ENCODE results near the gene AOC1.

AOC1 gene

GRCh38 chr7:150858236-150859197 lies 6.2 kb downstream of the AOC1 start:
- no peak for DNase-seq

DNA sequence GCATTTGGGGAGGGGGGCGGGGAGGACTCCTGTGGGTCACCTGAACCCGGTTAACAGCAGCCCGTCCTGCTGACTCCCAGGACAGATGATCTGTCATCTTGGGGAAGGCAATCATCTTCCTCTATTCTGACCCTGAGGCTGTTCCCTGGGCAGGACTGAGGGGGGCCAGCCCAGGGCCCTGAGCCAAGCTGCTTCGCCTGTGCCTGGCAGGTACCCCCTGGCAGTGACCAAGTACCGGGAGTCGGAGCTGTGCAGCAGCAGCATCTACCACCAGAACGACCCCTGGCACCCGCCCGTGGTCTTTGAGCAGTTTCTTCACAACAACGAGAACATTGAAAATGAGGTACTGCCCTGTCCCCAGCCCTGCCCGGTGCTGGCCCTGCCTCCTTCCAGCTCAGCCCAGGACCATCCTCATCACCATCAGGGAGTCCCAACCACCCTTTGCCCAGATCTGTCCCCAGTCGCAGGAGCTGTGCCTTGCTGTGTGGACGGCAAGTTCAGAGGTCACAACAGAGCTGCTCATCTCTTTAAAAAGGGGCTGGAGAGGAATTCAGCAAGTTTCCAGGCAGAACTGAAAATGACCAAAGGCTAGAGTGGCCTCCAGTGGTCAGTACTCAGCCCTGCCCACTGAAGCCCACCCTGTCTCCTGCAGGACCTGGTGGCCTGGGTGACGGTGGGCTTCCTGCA lies 8.1 kb downstream of the AOC1 start:
- no peak for DNase-seq

DNA sequence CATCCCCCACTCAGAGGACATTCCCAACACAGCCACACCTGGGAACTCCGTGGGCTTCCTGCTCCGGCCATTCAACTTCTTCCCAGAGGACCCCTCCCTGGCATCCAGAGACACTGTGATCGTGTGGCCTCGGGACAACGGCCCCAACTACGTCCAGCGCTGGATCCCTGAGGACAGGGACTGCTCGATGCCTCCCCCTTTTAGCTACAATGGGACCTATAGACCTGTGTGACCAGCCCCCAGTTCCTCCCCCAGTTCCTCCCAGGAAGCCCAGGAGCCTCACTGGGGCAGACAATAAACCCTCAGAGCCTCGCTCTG lies 8.6 kb downstream of the AOC1 start:
- DNase-seq, result no peak

GRCh38 chr7:150862356-150862755 lies 10.0 kb downstream of the AOC1 start:
- DNase-seq, result no peak

DNA sequence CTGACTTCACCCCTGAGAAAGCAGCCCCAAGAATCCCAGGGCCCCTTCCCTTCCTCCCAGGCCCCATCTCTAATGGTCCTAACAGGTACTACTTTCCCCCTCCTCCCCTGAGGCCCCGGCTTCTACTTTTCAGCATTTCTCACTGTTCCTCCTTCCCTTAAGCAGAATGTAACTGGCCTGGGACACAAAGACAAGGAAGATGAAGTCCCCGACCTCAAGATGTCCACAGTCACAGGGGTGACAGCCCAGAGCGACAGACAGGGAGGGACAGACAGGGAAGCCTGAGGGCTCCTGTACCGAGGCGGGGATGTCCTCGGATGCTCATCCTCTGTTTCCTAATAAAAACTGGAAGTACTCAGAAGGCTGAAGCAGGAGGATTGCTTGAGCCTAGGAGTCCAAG lies 11.6 kb downstream of the AOC1 start:
- no peak for DNase-seq

GRCh38 chr7:150866932-150867564 lies 14.7 kb downstream of the AOC1 start:
- no peak for DNase-seq

- no peak for DNase-seq
Observed at GRCh38 chr7:150867605-150868004, 15.3 kb downstream of the AOC1 start.

DNA sequence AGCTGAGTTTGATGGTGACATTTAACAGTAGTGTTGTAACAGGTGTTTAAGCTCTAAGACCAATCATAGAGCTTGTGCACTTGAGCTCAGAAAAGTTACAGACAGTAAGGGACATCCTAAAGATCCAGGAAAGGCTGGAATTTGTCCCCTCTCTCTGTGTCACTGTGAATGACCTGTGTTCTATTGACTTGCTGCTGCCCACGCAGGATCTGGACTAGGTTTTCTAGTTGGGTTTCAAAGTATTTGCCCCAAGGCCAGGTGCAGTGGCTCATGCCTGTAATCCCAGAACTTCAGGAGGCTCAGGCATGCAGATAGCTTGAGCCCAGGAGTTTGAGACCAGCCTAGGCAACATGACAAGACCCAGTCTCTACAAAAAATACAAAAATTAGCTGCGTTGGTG lies 17.1 kb downstream of the AOC1 start:
- no peak for DNase-seq

DNA sequence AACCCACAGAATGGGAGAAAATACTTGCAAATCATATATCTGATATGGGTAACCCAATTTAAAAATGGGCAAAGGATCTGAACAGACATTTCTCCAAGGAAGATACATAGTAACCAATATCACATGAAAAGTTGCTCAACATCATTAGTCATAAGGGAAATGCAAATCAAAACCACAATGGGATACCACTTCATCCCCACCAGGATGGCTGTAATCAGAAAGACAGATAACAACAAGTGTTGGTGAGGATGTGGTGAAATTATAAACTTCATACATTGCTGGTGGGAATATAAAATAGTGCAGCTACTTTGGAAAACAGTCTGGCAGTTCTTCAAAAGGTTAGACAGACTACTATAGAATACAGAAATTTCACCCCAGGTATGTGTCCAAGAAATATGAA lies 19.3 kb downstream of the AOC1 start:
- DNase-seq, result no peak

DNA sequence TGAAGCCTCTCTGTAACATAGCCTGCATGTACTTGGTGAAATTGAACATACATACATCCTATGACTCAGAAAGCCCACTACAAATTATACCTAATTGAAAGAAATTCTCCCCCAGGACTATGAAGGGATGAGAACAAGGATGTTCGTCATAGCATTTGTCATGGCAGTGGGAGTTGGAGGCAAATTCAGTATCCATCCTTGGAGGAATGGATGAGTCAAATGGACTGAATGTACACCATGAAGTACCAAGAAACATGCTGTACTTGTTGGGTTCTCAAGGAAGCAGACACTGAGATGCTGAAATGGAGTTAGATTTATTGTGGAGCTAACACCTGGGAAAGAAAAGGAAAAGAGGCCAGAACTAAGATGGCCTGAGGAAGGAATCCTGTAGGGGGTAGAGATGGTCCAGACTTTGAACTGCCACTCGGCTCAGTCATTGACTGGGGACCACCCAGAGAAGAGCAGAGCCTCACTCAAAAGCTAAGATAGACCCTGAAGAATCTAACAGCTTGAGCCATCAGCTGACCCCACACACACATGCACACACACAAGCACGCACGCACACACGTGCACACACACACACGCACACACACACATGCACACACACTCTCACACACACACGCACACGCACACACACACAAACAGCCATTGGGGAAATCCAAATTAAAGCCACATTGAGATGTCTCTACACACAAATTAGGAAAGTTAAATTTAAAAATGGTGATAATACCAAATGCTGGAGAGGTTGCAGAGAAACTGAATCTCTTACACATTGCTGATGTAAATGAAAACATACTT lies 22.3 kb downstream of the AOC1 start:
- DNase-seq, result no peak

DNA sequence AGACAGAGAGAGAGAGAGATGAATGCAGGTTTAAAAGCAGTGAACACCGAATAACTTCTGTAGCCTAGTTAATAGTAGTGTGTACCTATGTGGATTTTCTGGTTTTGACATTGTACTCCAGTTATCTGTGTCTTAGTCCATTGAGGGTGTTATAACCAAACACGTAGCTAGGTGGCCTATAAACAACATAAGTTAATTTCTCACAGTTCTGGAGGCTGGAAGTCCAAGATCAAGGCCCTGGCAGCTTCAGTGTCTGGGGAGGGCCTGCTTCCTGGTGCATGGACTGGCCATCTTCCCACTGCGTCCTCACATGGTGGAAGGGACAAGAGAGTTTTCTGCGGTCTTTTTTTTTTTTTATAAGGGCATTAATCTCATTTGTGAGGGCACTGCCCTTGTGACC lies 23.5 kb downstream of the AOC1 start:
- no peak for DNase-seq

DNA sequence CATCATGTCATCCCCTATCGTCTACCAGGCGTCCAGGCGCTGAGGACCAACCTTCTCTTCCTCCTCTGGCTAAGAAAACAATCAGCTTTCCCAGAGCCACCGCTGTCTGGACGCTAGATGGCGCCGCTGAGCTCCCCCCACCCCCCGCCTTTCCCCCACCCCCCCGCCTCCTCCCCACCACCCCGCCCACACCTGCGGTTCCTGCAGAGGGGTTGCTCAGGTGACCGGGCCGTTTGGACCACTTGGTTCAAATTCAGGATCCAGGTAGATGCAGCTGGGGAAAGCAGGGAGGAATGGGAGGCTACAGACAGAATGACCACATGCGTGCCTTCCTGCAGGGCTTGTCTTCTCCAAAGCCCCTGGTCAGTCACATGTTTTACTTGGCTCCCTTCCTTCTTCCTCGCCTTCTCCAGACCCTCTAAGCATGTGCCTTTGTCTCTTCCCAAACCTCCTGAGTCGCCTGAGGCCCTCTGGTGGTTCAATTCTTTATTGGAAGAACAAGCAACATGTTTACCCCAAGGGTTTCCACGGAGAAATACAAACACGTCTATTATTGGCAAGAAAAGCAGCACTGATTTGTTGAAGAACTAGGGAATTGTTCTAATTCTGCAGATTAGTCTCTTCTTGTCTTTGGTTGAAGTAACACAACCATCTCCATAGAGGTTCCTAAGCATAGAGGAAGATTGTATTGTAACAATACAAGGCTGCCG lies 24.7 kb downstream of the AOC1 start:
- DNase-seq, result peak; percentile 81 to 83

DNA sequence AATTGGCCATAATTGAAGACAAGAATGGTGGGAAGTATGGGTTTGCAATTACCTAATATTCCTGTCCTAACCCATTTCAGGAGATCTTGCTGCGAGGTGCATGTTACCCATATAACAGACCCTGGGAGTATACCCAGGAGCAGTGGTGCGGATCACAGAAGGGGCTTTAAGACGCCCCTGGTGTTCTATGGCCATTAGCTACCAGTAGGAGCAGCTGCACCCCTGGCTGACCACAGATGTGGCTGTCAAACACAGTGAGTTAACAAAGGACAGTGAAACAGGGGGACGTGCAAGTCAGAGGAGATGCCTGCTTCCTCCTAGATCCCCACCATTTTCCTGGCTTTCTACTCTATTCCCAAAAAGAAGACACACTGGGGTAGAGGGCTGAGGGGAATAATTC lies 25.2 kb downstream of the AOC1 start:
- no peak for DNase-seq

DNA sequence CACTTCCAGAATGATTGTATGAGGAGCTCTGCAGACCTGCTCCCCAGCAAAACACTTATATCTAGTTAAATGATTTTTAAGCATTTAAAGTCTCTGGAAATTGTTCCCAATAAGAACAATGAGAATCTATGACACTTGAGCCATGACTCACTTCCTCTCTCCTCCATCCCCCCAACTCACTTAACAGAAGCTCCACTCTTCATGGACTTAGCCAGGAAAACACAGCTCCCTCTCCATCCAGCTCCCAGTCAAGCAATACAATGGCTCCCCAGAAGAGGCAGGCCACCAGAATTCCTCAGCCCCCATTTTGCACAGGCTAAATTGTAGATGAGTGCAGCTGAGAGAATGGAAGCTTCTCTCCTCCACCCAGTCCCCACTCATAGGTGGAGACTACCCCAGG lies 27.0 kb downstream of the AOC1 start:
- no peak for DNase-seq

DNA sequence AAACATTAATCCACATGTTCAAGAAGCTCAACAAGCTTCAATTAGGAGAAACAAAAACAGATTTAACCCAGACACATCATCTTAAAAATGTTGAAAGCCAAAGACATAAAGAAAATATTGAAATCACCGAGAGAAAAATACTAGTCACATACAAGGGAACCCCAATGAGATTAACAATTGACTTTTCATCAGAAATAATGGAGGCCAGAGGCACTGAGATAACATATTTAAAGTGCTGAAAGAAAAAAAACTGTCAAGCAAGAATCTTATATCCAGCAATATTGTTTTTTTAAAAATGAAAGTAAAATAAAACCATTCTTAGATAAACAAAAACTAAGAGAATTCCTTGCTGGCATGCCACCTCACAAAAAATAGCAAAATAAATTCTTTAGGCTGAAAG lies 28.9 kb downstream of the AOC1 start:
- DNase-seq, result no peak

- no peak for DNase-seq
Observed at GRCh38 chr7:150890853-150891584, 38.7 kb downstream of the AOC1 start.

- DNase-seq, result no peak
Observed at GRCh38 chr7:150891740-150892139, 39.4 kb downstream of the AOC1 start.

DNA sequence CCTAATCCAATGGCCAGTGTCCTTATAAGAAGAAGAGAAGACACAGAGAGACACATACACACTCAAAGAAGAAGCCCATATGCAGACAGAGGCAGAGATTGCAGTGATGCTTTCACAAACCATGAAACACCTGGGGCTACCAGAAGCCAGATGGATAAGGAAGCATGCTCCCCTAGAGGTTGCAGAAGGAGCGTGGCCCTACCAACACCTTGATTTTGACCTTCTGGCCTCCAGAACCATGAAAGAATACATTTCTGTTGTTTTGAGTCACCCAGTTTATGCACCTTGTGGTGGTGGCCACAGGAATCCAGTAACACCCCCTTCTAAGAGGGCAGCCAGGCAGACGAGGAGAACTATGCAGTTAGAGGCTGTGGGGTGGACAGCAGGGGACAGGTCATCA lies 43.5 kb downstream of the AOC1 start:
- no peak for DNase-seq

DNA sequence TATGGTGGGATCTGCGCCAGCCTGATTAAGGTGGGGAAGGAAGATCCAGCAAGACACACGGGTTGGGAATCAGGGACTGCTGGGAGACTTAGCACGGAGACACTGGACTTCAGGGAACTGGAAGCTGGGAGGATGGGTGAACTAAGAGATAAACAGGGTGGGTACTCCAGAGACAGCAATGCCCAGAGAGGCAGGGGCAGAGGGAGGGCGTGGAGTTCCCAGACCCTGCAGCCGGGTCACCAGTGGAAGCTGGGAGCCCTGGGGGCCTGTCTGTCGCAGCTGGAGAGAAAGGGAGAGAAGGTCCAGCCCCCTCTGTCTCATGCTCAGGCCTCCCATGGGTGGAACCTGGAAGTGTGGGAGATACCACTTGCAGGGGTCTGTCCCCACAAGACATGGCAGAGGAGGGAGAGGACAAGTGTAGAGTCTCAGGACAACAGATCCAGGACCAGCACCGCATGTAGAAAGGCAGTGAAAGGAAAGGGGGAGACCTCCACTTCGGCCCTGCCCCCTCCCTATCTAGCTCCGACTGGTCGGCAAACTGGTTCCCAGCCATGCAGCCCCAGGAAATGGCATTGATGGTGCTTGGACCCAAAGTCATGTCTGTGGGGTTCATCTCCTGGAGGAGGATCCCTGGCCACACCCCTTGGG lies 44.4 kb downstream of the AOC1 start:
- DNase-seq, result no peak

GRCh38 chr7:150897502-150898474 lies 45.5 kb downstream of the AOC1 start:
- DNase-seq, result no peak
